Kidney (tissue), 14 donors: ENCODE data around the gene ZNF132. TPM values are rescaled to one million over a fixed set of nuclear protein-coding genes. Genes with fewer than 3 reads are reported as not detected.
"Not testable (repeated sequence)": the region's sequence is repeated elsewhere in the genome, so short reads cannot be mapped to it uniquely, and the experiment has no call there.

Experiments used
- DNase-seq, 5 donors: peaks; one replicate each; pipeline ENCODE4 v3.0.0-alpha.2; 2013 to 2020
- FAIRE-seq: peaks from 2 replicates; lab custom pipeline; 2012; peaks lifted over from hg19 to GRCh38; lab: Jason Lieb, UNC
- H3K27ac ChIP-seq, 2 donors: one replicate each; pipeline ENCODE4 v1.7.0; 2013; ENCODE audit warnings: low read depth in 2 of 2, low read length in 2 of 2, inconsistent platforms in 1 of 2
- H3K27me3 ChIP-seq: one replicate; pipeline ENCODE4 v1.7.1; 2013; ENCODE audit warnings: low read length, inconsistent platforms; ENCODE audit not compliant: control insufficient read depth, insufficient read depth
- H3K36me3 ChIP-seq, 3 donors: one replicate each; pipeline versions ENCODE4 v1.7.0 to v1.7.1; 2013; ENCODE audit warnings: low read length in 3 of 3, control low read depth in 1 of 3, inconsistent platforms in 1 of 3; ENCODE audit not compliant: insufficient read depth in 3 of 3, control insufficient read depth in 2 of 3
- H3K4me1 ChIP-seq, 3 donors: one replicate each; pipeline versions ENCODE4 v1.7.0 to v1.7.1; 2013; ENCODE audit warnings: low read length in 3 of 3, inconsistent platforms in 1 of 3, low read depth in 1 of 3; ENCODE audit not compliant: control insufficient read depth in 2 of 3, insufficient read depth in 2 of 3
- H3K4me3 ChIP-seq, 3 donors: one replicate each; pipeline versions ENCODE4 v1.7.0 to v1.8.1; 2013; ENCODE audit warnings: low read length in 3 of 3, control low read depth in 1 of 3, inconsistent platforms in 1 of 3
- H3K9ac ChIP-seq, 3 donors: one replicate each; pipeline versions ENCODE4 v1.7.0 to v1.7.1; 2013; ENCODE audit warnings: low read length in 3 of 3, control low read depth in 1 of 3, inconsistent platforms in 1 of 3
- H3K9me3 ChIP-seq, 3 donors: one replicate each; pipeline versions ENCODE4 v1.7.0 to v1.7.1; 2013; ENCODE audit warnings: low read length in 3 of 3, control low read depth in 1 of 3, inconsistent platforms in 1 of 3; ENCODE audit not compliant: control insufficient read depth in 2 of 3, insufficient read depth in 1 of 3
- CTCF ChIP-seq: IDR thresholded peaks from 3 replicates; pipeline ENCODE4 v1.5.1; 2012; ENCODE audit warnings: mild to moderate bottlenecking, moderate library complexity, borderline replicate concordance; ENCODE audit not compliant: insufficient read depth; ENCODE audit errors: extremely low read depth
- intact Hi-C: fragments of 100-400 bp; cut with DNase I; formaldehyde crosslinking; loops from one replicate; pipeline ENCODE4 v1.11.1; 2022
- polyA plus RNA-seq: library from polyadenylated mRNA; stranded (reverse); fragments of 350-450 nt; fragmentation: Illumina TruSeq; extraction: RNeasy Lipid Tissue Mini Kit (QIAGEN cat#74804); gene quantifications from one replicate; pipeline ENCODE4 v1.2.3, GENCODE V29; 2014; ENCODE audit warnings: low read depth, low replicate concordance; ENCODE audit not compliant: insufficient read depth
- total RNA-seq: library from RNA; stranded (reverse); fragmentation: NEBNext Ultra II Directional; extraction: Animal tissue kit (Norgen Biotek cat#: 25700); gene quantifications from one replicate; pipeline ENCODE4 v1.2.1, GENCODE V29; 2021
- donor health status: control.
- donor health status: control.
- donor health status: control.
- donor health status: control.
- donor health status: control.
- donor health status: DM: yes; HTN: yes; CAD: no.
- donor health status: Normal renal cell carcinoma (clear cell type).

ZNF132 gene
- total and polyA plus RNA-seq, 2 donors from 2014 or later: 2.9 to 7.8 TPM

GRCh38 chr19:58408152-58409009, 31.6 kb downstream of the ZNF132 start, which contains the start of gene ZNF584:
Gene ZNF584 (plus strand): TSS chr19:58408649. CDS start chr19:58409148, 499 bp downstream.
- H3K9me3 ChIP-seq: no peaks in the 10 kb centered on the region
- H3K4me1 ChIP-seq: peaks cover 4 to 24% (median 12%) of the 10 kb centered on the region in 3 donors
- FAIRE-seq (no peak), DNase-seq (peak; percentile 97 to 99 (median 98))
- peak within 1 kb of the TSS; percentile 61 to 97 (median 81) for H3K9ac ChIP-seq
- H3K4me3 ChIP-seq: peak within 1 kb of the TSS; percentile 66 to 92 (median 88)
- H3K27me3 ChIP-seq: no peaks in the 10 kb centered on the region
- intact Hi-C loops: no loop called here
- H3K36me3 ChIP-seq: no peaks in the 10 kb centered on the region
- H3K27ac ChIP-seq: peak within 1 kb of the TSS; percentile 90 to 96
- no peak for TF ChIP-seq CTCF

GRCh38 chr19:58407658-58408151, 32.2 kb downstream of the ZNF132 start:
- H3K4me3 ChIP-seq: peak overlapping the region; percentile 64 to 92 (median 88)
- intact Hi-C loops: no loop called here
- DNase-seq (peak in 2 of 5 donors; percentile 39 to 61), FAIRE-seq (no peak)
- H3K9me3 ChIP-seq: no peaks in the 10 kb centered on the region
- H3K4me1 ChIP-seq: peaks cover 4 to 24% (median 12%) of the 10 kb centered on the region in 3 donors
- H3K9ac ChIP-seq: peak overlapping the region; percentile 61 to 97 (median 81)
- peak overlapping the region; percentile 90 to 96 for H3K27ac ChIP-seq
- H3K27me3 ChIP-seq: no peaks in the 10 kb centered on the region
- no peak for TF ChIP-seq CTCF
- no peaks in the 10 kb centered on the region for H3K36me3 ChIP-seq

GRCh38 chr19:58406818-58407657, 32.9 kb downstream of the ZNF132 start:
- TF ChIP-seq CTCF: peak; percentile 15
- Histone ChIP-seq H3K27me3 (no peaks in the 10 kb centered on the region), H3K4me3 (peak overlapping the region; percentile 64 to 92 (median 88)), H3K9ac (peak overlapping the region; percentile 16 to 97 (median 81)), H3K27ac (peak overlapping the region; percentile 52 to 96), H3K36me3 (no peaks in the 10 kb centered on the region), H3K9me3 (no peaks in the 10 kb centered on the region), H3K4me1 (peaks cover 4 to 25% (median 15%) of the 10 kb centered on the region in 3 donors)
- FAIRE-seq: no peak
- DNase-seq: peak in 3 of 5 donors; percentile 26 to 56 (median 40)
- intact Hi-C loops: no loop called here

- H3K27me3 ChIP-seq, H3K4me3 ChIP-seq, H3K9ac ChIP-seq, intact Hi-C loops, H3K36me3 ChIP-seq, H3K27ac ChIP-seq, FAIRE-seq, H3K9me3 ChIP-seq: not testable (repeated sequence)
- DNase-seq: peak in 1 of 5 donors; percentile 12
- peaks cover 2 to 23% (median 15%) of the 10 kb centered on the region in 3 donors for H3K4me1 ChIP-seq
These were observed 36.0 kb downstream of the ZNF132 start for GRCh38 chr19:58403920-58404478.
